Mammary epithelial cell (primary cell): ENCODE results near the gene GSG1L.

Source experiments
- CTCF ChIP-seq, 2 donors: IDR thresholded peaks in 1 of 2; conservative IDR thresholded peaks in 1 of 2; 2 replicates each; pipeline ENCODE4 v1.5.1; 2011 to 2012; ENCODE audit warnings: inconsistent platforms in 2 of 2, low read length in 2 of 2, mild to moderate bottlenecking in 2 of 2, control low read depth in 1 of 2, low read depth in 1 of 2; ENCODE audit not compliant: insufficient read depth in 1 of 2; ENCODE audit errors: extremely low read depth in 1 of 2
- EZH2 ChIP-seq: IDR thresholded peaks from 2 replicates; pipeline ENCODE4 v1.6.1; 2012; ENCODE audit warnings: low read length, inconsistent platforms, borderline replicate concordance

GRCh38 chr16:27972500-27972899 is 91.0 kb downstream of the GSG1L start:
- peak; percentile 57 to 76 for TF ChIP-seq CTCF (conservative IDR thresholded peaks at IDR 0.05 in 1 of 2, IDR thresholded peaks at IDR 0.05 in 1 of 2; ENCODE audit: extremely low read depth in 1 of 2, insufficient read depth in 1 of 2, low read depth in 1 of 2, low read length in 2 of 2)
- TF ChIP-seq EZH2 = no peak
